D341Med (cell line): ENCODE results near the gene RPN1.

Source experiments
- DNase-seq: peaks from one replicate; pipeline ENCODE4 v3.0.0; 2012; ENCODE audit warnings: low spot score

RPN1 gene

GRCh38 chr3:128578346-128578745 is 72.3 kb downstream of the RPN1 start:
- no peak for DNase-seq

GRCh38 chr3:128577711-128578110 is 72.9 kb downstream of the RPN1 start:
- no peak for DNase-seq

GRCh38 chr3:128576290-128576689 is 74.3 kb downstream of the RPN1 start:
- DNase-seq = no peak

- no peak for DNase-seq
Measured at GRCh38 chr3:128575777-128576176, 74.8 kb downstream of the RPN1 start.

GRCh38 chr3:128573707-128574162 is 76.9 kb downstream of the RPN1 start:
- DNase-seq = no peak

- DNase-seq = no peak
Measured at GRCh38 chr3:128573160-128573559, 77.5 kb downstream of the RPN1 start.

GRCh38 chr3:128572644-128573105 is 77.9 kb downstream of the RPN1 start:
- DNase-seq = peak; percentile 73

- no peak for DNase-seq
Measured at GRCh38 chr3:128572013-128572412, 78.6 kb downstream of the RPN1 start.
